G401 (cell line): ENCODE results near the gene SARM1. TPM values are rescaled to one million over a fixed set of nuclear protein-coding genes. Genes with fewer than 3 reads are reported as not detected.
"Not testable (repeated sequence)": the region's sequence is repeated elsewhere in the genome, so short reads cannot be mapped to it uniquely, and the experiment has no call there.

Experiments
- DNase-seq: peaks from one replicate; pipeline ENCODE4 v3.0.0-alpha.2; 2015; ENCODE audit warnings: low spot score
- in situ Hi-C: cut with HindIII; loops from 2 replicates; pipeline ENCODE4 v1.10.0; 2016; ENCODE audit warnings: low sequenced_read_pairs, mixed read lengths
- total RNA-seq: library from RNA; depleted of rRNA; stranded (reverse); fragments of >200 nt; shearing (Covaris generic); gene quantifications from 2 replicates; pipeline ENCODE4 v1.2.3, GENCODE V29; 2014; rRNA removed

The SARM1 gene
- 18.6 and 20.4 TPM in 2 replicates for total RNA-seq

DNA sequence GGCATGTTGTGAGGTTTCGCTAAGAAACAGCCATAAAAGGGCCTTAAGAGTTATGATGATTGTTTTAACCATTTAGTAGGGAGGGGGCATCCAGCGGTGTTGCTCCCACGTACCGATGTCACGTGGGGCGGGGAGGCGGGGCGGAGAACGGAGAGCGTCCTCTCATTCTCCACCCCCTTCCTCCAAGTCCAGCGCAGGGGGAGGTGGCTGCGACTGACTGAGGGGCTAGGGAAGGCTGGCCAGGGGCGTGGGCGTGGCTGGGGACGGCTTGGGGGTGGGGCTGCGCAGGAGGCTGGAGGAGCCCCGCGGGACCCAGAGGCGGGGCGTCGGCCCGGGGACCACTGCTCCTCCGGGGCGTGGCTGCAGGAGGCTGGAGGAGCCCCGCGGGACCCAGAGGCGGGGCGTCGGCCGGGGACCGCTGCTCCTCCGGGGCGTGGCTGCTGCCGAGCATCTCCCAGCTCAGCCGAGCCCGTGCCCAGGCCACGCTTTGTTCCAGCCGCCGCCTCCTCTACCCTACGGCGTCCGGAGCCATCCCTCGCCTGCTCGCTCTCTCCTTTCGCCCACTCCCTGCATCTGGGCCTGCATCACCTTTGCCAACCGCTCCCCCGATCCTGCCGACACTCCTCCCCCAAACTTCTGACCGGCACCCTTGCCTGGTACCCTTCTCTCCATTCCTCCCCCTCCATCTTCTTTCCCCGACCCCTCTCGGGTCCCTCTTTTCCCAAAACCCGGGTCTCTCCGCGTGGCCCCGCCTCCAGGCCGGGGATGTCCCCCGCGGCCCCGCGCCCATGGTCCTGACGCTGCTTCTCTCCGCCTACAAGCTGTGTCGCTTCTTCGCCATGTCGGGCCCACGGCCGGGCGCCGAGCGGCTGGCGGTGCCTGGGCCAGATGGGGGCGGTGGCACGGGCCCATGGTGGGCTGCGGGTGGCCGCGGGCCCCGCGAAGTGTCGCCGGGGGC, at the start of gene SARM1:
SARM1 (plus strand) TSS at position 450 of the 958 bp plus-strand sequence; CDS start at position 789, 339 bp downstream.
- in situ Hi-C loops = no loop called here
- peak; percentile 90 for DNase-seq

DNA sequence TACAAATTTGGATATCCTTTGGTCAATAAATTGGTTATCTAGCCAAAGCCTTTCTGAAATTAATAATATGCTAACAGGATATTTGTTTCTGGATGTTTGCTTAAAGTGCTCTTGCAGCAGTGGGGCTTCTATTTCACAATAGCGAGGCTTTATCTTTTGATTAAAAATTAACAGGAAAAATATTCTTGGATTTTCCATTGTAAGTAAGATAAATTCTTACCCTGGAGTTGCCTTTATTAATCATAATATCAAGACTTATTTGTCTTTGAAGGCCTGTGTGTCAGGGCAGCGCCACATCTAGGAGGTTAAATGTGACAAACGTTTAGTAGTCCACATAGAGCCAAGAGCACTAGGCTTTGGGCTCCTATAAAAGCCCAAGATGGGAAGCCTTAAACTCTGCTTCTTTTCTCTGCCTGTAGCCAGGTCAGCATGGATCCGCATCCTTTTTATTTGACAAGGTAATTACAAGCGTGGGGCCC, 47.2 kb upstream of the SARM1 start:
- DNase-seq = no peak
- in situ Hi-C loops = no loop called here

DNA sequence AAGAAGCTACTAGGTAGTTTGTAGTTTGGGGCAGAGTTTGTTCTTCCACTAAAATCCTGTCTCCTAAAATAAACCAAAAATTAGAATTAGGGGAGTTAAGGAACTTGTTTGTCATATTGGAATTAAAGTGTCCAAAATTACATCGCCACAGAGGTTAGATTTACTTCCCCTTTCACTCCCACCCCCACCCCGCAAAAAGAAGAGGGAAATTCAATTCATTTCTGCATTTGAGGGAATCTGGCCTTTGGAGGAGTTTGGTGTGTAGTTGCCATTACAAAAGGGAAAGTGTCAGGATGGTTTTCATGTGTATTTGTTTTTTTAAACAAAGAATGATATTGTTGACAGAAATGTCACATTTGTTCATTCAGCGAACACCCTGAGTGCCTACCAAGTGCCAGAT, 46.7 kb upstream of the SARM1 start:
- in situ Hi-C loops = no loop called here

DNA sequence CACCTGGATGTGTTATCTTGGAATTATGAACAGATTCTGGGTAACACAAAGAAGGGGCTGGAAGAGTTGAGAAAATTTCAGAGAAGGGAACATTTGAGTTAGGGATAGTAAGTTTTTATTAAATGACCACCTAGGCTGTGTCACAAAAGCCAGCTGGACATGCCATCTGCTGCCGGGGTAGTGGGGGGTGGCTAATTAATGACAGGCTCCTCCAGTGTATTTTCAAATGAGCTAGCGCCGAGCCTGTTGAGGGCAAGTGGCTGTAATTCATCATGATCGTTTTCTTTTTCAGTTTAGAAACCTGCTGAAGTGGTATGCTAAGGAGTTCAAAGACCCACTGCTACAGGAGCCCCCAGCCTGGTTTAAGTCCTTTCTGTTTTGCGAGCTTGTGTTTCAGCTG, 46.3 kb upstream of the SARM1 start:
- in situ Hi-C loops = no loop called here
- peak; percentile 73 for DNase-seq

More for the DNA sequence above, 46.7 kb upstream of the SARM1 start:
- no peak for DNase-seq

DNA sequence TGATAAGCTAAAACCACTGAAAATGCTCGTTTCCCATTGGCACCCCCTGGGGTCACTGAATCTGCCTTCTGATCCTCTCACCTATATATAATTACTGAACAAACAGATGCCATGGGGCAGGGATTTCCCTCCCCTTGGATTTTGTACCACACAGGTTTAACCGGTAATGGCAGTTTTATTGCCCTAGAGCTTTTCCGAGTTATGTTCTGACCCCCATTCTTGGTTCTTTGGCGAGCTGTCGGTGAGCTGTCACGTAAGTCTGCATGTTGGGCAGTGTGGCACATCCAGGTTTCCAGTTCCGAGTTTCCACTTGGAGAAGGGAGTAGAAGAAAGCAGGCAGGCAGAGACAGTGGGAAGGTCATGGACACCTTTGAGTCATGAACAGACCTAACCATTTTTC, 45.4 kb upstream of the SARM1 start:
- in situ Hi-C loops = no loop called here
- no peak for DNase-seq

DNA sequence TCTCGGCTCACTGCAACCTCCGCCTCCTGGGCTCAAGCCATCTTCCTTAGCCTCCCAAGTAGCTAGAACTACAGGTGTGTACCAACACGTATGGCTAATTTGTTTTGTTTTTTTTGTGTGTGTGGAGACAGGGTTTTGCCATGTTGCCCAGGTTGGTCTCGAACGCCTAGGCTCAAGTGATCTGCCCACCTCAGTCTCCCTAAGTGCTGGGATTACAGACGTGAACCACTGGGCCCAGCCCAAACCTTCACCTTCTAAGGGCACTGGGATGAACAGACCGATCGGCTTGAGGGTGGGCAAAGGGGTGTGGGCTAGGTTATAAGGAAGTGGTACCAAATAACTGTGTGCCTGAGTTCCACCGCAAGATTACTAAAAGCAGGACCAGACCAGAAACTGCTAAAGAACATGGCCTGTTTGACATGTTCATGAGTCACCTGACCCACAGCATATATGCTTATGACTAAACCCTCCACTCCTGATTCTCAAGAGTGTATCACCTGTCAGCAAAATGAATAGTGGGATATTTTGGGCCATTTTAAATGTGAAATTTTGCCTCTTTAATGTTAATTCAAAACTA, 44.4 kb upstream of the SARM1 start:
- in situ Hi-C loops = no loop called here
- DNase-seq = no peak

DNA sequence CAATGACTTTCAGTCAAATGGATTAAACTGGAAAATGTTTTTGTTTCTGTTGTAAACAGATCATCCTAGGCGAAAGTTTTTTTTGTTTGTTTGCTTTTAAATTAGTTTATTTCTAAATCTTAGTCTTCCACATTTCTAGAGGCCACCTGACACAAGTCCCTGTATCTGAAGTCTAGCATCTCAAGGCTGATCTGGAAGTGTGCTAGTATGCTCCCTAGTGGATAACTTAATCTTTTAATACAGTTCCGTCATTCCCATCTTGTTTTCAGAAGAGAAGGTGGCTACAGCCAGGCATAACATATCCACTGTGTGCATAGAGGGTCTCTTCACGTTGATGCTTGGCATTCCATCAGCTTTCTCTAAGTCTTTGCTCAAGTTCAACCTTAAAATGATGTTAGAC, 43.8 kb upstream of the SARM1 start:
- in situ Hi-C loops = no loop called here
- no peak for DNase-seq

DNA sequence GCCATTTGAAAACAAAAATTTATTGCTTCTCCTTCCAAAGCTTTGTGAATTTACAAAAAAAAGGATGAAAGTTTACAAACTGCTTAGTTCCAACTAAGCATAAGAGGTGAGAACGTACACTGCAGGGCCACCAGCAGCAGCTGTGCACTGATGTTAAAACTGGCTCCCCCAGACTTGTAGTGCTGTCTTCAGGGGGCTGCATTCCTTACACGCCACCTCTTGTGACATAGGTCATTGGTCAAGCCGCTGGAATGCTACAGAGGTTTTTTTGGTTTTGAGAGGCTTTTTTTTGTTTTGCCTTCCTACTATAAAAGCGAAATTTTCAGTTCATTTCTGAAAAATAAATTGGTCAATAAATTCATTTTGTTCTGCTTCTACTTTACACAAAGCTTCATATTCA, 43.2 kb upstream of the SARM1 start:
- in situ Hi-C loops = no loop called here
- DNase-seq = no peak

DNA sequence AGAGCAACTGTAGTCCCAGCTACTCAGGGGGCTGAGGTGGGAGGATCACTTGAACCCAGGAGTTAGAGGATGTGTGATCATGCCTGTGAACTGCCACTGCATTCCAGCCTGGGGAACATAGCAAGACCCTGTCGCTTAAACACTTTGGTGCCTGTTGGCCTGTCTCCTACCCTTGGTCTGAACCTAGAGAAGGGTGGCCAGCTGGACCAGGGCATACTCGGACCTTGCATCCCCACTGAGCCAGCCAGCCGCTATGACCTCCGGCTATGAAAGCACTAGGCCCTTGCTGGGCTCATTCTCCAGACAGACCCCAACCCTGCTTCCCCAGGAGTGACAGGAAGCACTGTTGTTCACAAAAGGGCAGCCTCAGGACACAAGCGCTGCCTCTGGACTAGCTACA, 40.8 kb upstream of the SARM1 start:
- in situ Hi-C loops = no loop called here
- DNase-seq = no peak

DNA sequence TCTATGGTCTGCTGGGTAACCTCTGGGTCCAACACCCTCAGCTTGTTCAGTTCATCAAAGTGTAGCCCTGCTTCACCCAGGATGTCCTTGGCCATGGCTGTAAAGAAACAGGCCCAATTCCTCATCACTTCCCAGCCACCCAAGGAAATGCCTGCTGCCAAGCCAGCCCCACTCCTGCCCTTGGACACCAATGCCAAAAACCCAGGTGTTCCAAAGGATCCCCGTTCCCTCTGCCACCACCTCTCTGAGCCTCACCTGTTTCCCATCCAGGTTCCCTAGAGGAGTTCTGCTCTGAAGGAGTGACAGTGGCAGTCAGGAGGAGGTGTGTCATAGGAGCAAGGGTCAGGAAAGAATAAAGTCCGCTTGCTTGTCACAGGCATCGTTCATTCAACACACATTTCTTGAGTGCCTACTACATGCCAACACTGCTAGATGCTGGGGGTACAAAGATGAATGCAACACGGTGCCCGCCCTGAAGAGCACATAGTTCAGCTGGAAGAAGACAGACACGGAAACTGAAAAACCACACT, 39.5 kb upstream of the SARM1 start:
- in situ Hi-C loops = no loop called here

DNA sequence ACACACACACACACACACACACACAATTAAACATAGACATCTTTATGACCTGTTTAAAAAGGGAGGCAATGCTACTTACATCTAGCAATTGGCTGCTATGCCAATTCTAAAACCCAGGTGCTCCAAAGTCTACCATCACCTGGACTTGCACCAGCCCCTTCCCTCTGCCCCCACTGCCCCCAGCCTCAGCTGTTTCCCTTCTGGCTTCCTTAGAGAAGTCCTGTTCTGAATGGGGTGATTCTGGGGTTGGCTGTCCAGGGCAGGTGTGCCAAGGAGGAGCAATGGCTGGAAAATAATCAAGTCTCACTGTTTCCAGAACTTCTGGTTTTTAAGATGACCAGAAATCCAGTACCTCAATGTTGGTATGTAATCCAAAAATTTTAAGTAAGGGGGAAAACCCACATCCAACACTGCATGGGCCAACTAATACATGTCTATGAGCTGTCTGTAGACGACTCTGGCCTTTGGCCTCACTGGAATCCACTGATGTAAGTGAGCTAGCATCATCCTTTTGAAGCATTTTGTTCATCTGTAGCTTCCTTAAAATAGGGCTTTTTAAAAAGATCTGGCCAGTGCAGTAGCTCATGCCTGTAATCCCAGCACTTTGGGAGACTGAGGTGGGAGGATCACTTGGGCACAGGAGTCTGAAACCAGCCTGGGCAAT, 38.3 kb upstream of the SARM1 start:
- in situ Hi-C loops = no loop called here
- DNase-seq = no peak

More for the DNA sequence above, 39.5 kb upstream of the SARM1 start:
- DNase-seq = no peak

DNA sequence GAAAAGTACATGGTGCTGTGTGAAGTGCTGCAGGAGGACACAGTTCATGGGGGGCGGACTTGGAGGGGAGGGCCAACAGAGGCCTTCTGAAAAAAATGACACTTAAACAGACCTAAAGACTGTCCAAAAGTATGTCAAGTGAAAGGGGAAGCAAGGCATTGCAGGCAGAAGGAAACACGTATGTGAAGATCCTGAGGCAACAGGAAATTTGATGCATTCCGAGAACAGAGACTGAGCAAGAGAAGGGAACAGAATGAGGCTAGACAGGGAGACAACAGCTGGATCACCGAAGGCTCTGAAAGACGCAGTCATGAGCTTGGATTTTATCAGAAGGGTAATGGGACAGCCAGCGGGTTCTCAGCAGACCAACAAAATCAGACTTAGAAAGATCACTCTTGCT, 37.3 kb upstream of the SARM1 start:
- DNase-seq = no peak
- in situ Hi-C loops = no loop called here

DNA sequence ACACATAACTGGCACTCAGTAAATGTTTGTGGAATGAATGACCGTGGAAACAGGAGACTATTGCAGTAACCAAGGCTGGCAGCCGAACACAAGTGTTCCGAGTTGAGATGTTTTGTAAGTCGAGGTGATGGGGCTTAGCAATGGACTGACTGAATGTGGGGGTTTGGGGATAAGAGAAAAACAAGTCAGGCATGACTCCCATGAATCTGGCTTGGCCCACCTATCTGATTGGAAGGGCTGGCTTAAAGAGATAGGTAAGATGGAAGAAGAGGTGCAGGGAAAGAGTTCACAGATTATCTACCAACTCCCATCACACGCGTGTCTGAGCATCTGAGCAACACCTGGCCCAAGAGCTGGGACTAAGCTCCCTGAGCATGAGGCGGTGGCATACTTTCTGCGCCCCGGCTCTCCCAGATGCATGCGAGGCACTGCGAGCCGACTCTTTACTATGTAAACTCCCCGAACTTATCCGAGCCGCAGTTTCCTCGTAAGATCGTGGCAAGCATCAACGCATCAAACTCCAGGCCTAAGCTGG, 36.8 kb upstream of the SARM1 start:
- DNase-seq = no peak
- in situ Hi-C loops = no loop called here

DNA sequence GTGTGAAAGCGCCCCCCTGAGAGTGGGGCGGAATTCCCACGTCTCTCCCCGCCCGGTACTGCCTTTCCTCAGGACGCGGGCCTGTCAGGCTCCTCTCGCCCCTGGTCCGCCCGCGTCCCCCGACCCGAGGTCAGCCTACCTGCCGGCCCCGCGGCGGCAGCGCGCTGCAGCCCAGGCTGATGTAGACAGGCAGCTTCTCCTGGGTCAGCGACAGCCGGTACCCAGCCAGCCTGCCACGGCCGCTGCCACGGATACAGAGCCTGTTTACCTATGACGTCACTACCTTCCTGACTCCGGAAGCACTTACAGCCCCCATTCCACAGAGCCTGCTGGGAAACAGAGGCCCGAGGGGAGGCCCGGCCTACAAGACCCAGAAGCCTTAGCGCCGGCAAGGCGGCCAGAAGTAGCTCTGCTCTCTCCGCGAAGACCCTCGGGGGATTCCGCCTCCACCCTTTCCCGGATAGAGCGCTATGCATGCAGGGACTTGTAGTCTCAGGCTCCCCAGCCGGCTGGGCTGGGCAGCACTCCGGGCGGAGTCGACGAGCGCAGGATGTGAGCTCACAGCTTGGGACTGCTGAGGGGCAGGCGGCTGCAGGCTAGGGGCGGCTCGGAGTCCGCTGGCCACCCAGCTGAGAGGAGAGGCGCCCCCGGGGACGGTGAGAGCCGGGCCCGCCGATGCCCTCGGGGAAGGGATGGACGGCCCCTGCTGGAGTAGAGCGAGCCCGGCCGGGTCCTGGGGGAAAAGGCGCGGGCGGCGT, 36.1 kb upstream of the SARM1 start, which contains the start of the genes IFT20 and TNFAIP1:
IFT20 (minus strand) TSS at position 272 of the 758 bp plus-strand sequence. CDS start 3,487 bp downstream, outside the sequence.
TNFAIP1 (plus strand) TSS at position 561 of the 758 bp plus-strand sequence. CDS start 3,761 bp downstream, outside the sequence.
- in situ Hi-C loops = no loop called here
- DNase-seq = peak; percentile 100

DNA sequence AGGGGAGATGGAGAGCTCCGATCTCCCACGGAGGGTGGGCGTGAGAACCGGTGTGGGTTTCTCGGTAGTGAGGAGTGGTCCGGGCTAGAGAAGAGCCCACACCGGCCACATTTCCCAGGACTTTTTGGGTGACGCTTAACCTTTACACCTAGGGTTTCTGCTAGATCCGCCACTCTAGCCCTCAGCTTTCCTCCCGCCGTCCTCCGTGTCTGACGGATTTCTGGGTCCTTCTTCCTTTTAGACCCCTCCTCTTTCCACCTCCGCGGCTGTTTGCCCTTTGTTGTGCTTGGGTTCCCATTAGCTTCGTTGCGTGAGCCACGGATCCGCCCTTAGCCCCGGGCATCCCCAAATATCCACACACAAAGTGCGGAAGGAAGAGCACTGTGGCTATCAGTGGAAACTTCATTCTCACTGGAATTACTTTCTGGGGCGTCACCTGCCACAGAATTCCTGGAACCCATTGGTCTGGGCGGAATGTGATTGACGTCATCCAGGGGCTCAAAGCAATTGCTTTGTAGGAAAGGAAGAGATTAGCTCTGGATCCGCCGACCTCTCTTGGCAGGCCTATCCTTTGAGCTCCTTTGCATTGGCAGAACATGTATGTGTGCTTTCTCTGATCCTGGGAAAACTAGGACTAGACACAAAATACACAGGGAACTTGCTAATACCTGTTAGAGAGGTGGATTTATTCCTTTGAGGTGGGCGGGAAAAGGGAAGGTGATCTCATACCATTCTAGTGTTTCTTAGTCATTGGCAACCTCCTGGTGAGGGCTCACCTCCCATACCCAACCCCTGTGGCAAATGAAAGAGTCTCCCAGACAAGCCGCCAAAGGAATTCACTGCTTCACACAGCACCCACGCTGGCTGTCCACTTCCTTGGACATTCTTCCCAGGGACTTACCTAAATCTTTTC, 35.3 kb upstream of the SARM1 start:
- in situ Hi-C loops = no loop called here
- peak; percentile 60 for DNase-seq

DNA sequence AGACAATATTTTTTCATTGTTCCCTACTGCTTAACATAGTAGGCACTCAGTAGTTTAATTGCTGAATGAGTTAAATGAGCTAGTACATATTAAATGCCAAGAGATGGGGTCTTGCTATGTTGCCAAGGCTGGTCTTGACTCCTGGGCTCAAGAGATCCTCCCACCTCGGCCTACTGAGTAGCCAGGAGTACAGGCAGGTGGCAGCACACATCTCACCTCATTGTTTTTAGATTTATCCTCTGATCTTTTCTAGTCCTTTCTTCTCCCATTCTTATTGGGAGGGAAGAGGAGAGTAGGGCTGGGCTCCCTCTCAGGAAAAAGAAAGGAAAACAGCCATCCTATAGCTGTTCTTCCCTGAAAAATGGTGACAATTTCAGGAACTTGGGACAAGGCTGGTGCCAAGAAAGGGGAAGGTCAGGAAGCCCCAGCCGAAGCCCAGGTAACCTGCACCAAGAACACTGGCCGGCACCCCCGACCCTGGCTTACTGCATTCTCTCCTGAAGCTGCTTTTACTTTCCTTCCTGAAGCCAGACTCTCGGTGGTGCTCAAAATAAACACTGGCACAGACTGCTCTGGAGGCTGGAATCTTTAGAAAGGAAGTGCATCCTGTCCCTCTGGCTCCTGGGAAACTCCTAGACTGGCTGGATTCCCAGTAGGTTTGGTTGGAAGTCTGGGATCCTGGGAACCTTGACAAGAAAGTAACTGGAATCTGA, 33.3 kb upstream of the SARM1 start:
- DNase-seq = no peak
- in situ Hi-C loops = no loop called here

DNA sequence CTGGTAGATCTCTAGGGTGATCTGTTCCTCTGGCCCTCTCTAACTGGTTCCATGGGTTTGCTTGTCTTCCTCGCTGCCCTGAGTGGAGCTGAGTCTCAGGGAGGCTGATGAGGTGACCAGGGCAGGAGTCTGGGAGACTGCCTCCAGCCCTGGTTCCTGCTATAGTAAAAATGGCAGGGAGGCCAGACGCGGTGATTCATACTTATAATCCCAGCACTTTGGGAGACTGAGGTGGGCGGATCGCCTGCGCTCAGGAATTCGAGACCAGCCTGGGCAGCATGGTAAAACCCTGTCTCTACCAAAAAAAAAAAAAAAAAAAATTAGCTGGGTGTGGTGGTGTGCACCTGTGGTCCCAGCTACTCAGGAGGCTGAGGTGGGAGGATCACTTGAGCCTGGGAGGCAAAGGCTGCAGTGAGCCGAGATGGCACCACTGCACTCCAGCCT, 32.7 kb upstream of the SARM1 start:
- DNase-seq, in situ Hi-C loops: not testable (repeated sequence)
